Endothelial cell of umbilical vein (primary cell): ENCODE data around the gene SENP5. TPM values are rescaled to one million over a fixed set of nuclear protein-coding genes. Genes with fewer than 3 reads are reported as not detected.

ENCODE experiments used
- BruUV-seq: library from RNA; stranded (reverse); fragments of 400-500 nt; replicated peaks from 2 replicates; lab custom pipeline; 2021; lab: Mats Ljungman, UMichigan
- CTCF ChIA-PET: fragments of 300-600, 350-600 bp; sonication (Branson Sonifier 250); formaldehyde crosslinking; loops from one replicate; lab custom pipeline; 2021; ENCODE audit warnings: antibody characterized with exemption, inconsistent platforms; lab: Charles Lee
- POLR2A ChIA-PET: fragments of 300-600, 350-600 bp; sonication (Branson Sonifier 250); formaldehyde crosslinking; loops from one replicate; lab custom pipeline; 2021; ENCODE audit warnings: antibody characterized with exemption, inconsistent platforms; lab: Charles Lee
- DNase-seq: peaks from one replicate; pipeline ENCODE4 v3.0.0-alpha.2; 2011; ENCODE audit warnings: low read depth, low spot score
- FAIRE-seq: peaks from 2 replicates; lab custom pipeline; 2011; peaks lifted over from hg19 to GRCh38; lab: Jason Lieb, UNC
- H2AFZ ChIP-seq: 2 replicates; pipeline ENCODE4 v1.6.0; 2012; ENCODE audit warnings: low read depth, low read length, control low read depth, inconsistent platforms
- H3K27ac ChIP-seq: 2 replicates; pipeline ENCODE4 v1.5.1; 2011; ENCODE audit warnings: low read depth, mild to moderate bottlenecking, control low read depth, low read length, moderate library complexity; ENCODE audit not compliant: insufficient read depth
- H3K27me3 ChIP-seq, 2 experiments: 2 replicates each; pipeline versions ENCODE4 v1.6.0 to v1.6.1; 2011; ENCODE audit warnings: low read length in 2 of 2, mixed read lengths in 1 of 2; ENCODE audit not compliant: control insufficient read depth in 2 of 2, insufficient read depth in 2 of 2
- H3K36me3 ChIP-seq, 2 experiments: 2 replicates in 1 of 2; 3 replicates in 1 of 2; pipeline ENCODE4 v1.5.1; 2011; ENCODE audit warnings: low read length in 2 of 2, mild to moderate bottlenecking in 1 of 2, moderate library complexity in 1 of 2; ENCODE audit not compliant: control insufficient read depth in 2 of 2, insufficient read depth in 2 of 2; ENCODE audit errors: extremely low read depth in 1 of 2
- H3K4me1 ChIP-seq: 3 replicates; pipeline ENCODE4 v1.5.1; 2011; ENCODE audit warnings: mild to moderate bottlenecking, low read length; ENCODE audit not compliant: control insufficient read depth, insufficient read depth; ENCODE audit errors: extremely low read depth
- H3K4me2 ChIP-seq: 2 replicates; pipeline ENCODE4 v1.6.1; 2011; ENCODE audit warnings: low read length, control low read depth, mixed read lengths; ENCODE audit not compliant: insufficient read depth
- H3K4me3 ChIP-seq, 3 experiments: fragments of 200-600 bp in 1 of 3; sonication (generic), shearing (Covaris generic) in 1 of 3; replicated peaks in 1 of 3; 2 replicates each; pipeline ENCODE4 v1.5.1; 2011 to 2016; ENCODE audit warnings: control low read depth in 3 of 3, low read length in 3 of 3, mild to moderate bottlenecking in 2 of 3, inconsistent platforms in 1 of 3, low read depth in 1 of 3, moderate library complexity in 1 of 3; ENCODE audit not compliant: insufficient read depth in 1 of 3
- H3K79me2 ChIP-seq: 2 replicates; pipeline ENCODE4 v1.6.0; 2012; ENCODE audit warnings: low read length, inconsistent platforms; ENCODE audit not compliant: control insufficient read depth, insufficient read depth
- H3K9ac ChIP-seq: replicated peaks from 2 replicates; pipeline ENCODE3; 2011; ENCODE audit warnings: low read length, control low read depth; ENCODE audit not compliant: insufficient read depth; ENCODE audit errors: extremely low read depth
- H3K9me1 ChIP-seq: replicated peaks from 3 replicates; pipeline ENCODE4 v1.6.0; 2011; ENCODE audit warnings: mild to moderate bottlenecking, low read length; ENCODE audit not compliant: control insufficient read depth, insufficient read depth; ENCODE audit errors: extremely low read depth
- H3K9me3 ChIP-seq: replicated peaks from 2 replicates; pipeline ENCODE4 v1.5.1; 2012; ENCODE audit warnings: low read length, inconsistent platforms; ENCODE audit not compliant: control insufficient read depth, insufficient read depth
- H4K20me1 ChIP-seq: replicated peaks from 2 replicates; pipeline ENCODE3; 2011; ENCODE audit warnings: mild to moderate bottlenecking, low read length; ENCODE audit not compliant: control insufficient read depth, insufficient read depth; ENCODE audit errors: extremely low read depth
- EZH2 ChIP-seq: IDR thresholded peaks from 2 replicates; pipeline ENCODE4 v1.6.1; 2012; ENCODE audit warnings: borderline replicate concordance, low read depth, mild to moderate bottlenecking, moderate library complexity, low read length, inconsistent platforms; ENCODE audit not compliant: severe bottlenecking
- FOS ChIP-seq: IDR thresholded peaks from 2 replicates; pipeline ENCODE4 v1.6.1; 2011; ENCODE audit warnings: mild to moderate bottlenecking, low read length, moderate library complexity, borderline replicate concordance; ENCODE audit not compliant: insufficient read depth
- GATA2 ChIP-seq: IDR thresholded peaks from 2 replicates; pipeline ENCODE4 v1.7.0; 2011; ENCODE audit warnings: low read depth, mild to moderate bottlenecking, moderate library complexity, mixed read lengths, low read length; ENCODE audit not compliant: insufficient read length, insufficient read depth
- JUN ChIP-seq: IDR thresholded peaks from 2 replicates; pipeline ENCODE4 v1.6.1; 2011; ENCODE audit warnings: borderline replicate concordance, low read depth; ENCODE audit not compliant: insufficient read length, insufficient read depth
- MYC ChIP-seq: IDR thresholded peaks from one replicate; pipeline ENCODE4 v1.6.1; 2011; ENCODE audit warnings: mild to moderate bottlenecking, low read depth, low read length
- POLR2A ChIP-seq: IDR thresholded peaks from 2 replicates; pipeline ENCODE4 v1.6.1; 2012; ENCODE audit warnings: low read depth, mild to moderate bottlenecking, control low read depth, low read length
- POLR2AphosphoS5 ChIP-seq: IDR thresholded peaks from 2 replicates; pipeline ENCODE4 v1.6.1; 2012; ENCODE audit warnings: low read depth, mild to moderate bottlenecking, control low read depth, low read length, moderate library complexity; ENCODE audit not compliant: insufficient read depth
- dilution Hi-C: fragments of 300-500 bp; cut with MboI; formaldehyde crosslinking; loops from one replicate; pipeline ENCODE4 v1.15.0; 2019; ENCODE audit warnings: low sequenced_read_pairs; ENCODE audit not compliant: extremely low pct_ligation_motif_present
- intact Hi-C: fragments of 100-400 bp; cut with micrococcal nuclease; formaldehyde crosslinking; loops from one replicate; pipeline ENCODE4 v1.10.0; 2022
- polyA plus RNA-seq, 4 experiments: library from polyadenylated mRNA; depleted of rRNA in 3 of 4; stranded (reverse) in 3 of 4; unstranded in 1 of 4; fragments of >200 nt; gene quantifications; 2 replicates each; pipeline versions ENCODE4 v1.2.1 to v1.2.3, GENCODE V29; 2011 to 2012; ENCODE audit warnings: missing spikeins in 1 of 4
- total RNA-seq: library from RNA; stranded (reverse); gene quantifications from 2 replicates; pipeline ENCODE4 v1.2.3, GENCODE V29; 2021
- TF ChIP-seq, protein P1 (sequence below), 2 donors: IDR thresholded peaks; 1 replicate in 1 of 2; 2 replicates in 1 of 2; pipeline ENCODE4 v1.5.1; 2011; ENCODE audit warnings: low read length in 2 of 2, mild to moderate bottlenecking in 2 of 2, moderate library complexity in 2 of 2, control low read depth in 1 of 2, inconsistent platforms in 1 of 2, low read depth in 1 of 2; ENCODE audit not compliant: insufficient read depth in 1 of 2; ENCODE audit errors: extremely low read depth in 1 of 2
- TF ChIP-seq, protein P2 (sequence below): IDR thresholded peaks from 2 replicates; pipeline ENCODE4 v1.6.1; 2011; ENCODE audit not compliant: insufficient read depth, insufficient read length

Gene SENP5
- total and polyA plus RNA-seq, 2 donors (not counting 3 experiments of a cell fraction or from before 2014, with no cell fraction given) = 7.9 to 33.5 TPM

DNA sequence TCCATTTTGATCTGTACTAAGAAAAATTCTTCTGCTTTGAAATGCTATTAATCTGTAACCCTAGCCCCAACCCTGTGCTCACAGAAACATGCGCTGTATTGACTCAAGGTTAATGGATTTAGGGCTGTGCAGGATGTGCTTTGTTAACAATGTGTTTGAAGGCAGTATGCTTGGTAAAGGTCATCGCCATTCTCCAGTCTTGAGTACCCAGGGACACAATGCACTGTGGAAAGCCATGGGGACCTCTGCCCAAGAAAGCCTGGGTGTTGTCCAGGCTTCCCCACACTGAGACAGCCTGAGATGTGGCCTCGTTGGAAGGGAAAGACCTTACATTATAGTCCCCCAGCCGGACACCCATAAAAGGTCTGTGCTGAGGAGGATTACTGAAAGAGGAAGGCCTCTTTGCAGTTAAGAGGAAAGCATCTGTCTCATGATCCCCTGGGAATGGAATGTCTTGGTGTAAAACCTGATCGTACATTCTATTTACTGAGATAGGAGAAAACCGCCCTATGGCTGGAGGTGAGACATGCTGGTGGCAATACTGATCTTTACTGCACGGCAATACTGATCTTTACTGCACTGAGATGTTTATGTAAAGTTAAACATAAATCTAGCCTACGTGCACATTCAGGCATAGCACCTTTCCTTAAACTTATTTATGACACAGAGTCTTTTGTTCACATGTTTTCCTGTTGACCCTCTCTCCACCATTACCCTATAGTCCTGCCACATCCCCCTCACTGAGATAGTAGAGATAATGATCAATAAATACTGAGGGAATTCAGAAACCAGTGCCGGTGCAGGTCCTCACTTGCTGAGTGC lies 94.6 kb downstream of the SENP5 start:
- ChIA-PET CTCF (no interaction called here), POLR2A (no interaction called here)
- Histone ChIP-seq H2AFZ (no peak overlapping the region), H3K27ac (no peak overlapping the region), H3K9ac (no peak overlapping the region), H3K4me1 (no peaks in the 10 kb centered on the region), H3K79me2 (no peaks in the 10 kb centered on the region), H3K9me1 (no peaks in the 10 kb centered on the region), H3K27me3 (no peaks in the 10 kb centered on the region), H3K9me3 (no peaks in the 10 kb centered on the region), H3K36me3 (no peaks in the 10 kb centered on the region), H3K4me3 (no peak overlapping the region), H4K20me1 (no peaks in the 10 kb centered on the region), H3K4me2 (no peak overlapping the region)
- intact Hi-C loops = no loop called here
- dilution Hi-C loops = no loop called here
- BruUV-seq = no TSS peak
- FAIRE-seq (no peak), DNase-seq (no peak)
- TF ChIP-seq EZH2 = no peak
- TF ChIP-seq FOS = no peak
- no peak for TF ChIP-seq POLR2AphosphoS5
- TF ChIP-seq, protein P1, sequence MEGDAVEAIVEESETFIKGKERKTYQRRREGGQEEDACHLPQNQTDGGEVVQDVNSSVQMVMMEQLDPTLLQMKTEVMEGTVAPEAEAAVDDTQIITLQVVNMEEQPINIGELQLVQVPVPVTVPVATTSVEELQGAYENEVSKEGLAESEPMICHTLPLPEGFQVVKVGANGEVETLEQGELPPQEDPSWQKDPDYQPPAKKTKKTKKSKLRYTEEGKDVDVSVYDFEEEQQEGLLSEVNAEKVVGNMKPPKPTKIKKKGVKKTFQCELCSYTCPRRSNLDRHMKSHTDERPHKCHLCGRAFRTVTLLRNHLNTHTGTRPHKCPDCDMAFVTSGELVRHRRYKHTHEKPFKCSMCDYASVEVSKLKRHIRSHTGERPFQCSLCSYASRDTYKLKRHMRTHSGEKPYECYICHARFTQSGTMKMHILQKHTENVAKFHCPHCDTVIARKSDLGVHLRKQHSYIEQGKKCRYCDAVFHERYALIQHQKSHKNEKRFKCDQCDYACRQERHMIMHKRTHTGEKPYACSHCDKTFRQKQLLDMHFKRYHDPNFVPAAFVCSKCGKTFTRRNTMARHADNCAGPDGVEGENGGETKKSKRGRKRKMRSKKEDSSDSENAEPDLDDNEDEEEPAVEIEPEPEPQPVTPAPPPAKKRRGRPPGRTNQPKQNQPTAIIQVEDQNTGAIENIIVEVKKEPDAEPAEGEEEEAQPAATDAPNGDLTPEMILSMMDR (IDR thresholded peaks at IDR 0.05; ENCODE audit: extremely low read depth in 1 of 2, insufficient read depth in 1 of 2, low read depth in 1 of 2, low read length in 2 of 2) = no peak
- TF ChIP-seq, protein P2, sequence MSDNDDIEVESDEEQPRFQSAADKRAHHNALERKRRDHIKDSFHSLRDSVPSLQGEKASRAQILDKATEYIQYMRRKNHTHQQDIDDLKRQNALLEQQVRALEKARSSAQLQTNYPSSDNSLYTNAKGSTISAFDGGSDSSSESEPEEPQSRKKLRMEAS = no peak
- TF ChIP-seq JUN = no peak
- TF ChIP-seq GATA2 = no peak
- no peak for TF ChIP-seq MYC
- TF ChIP-seq POLR2A = no peak
